Stimulated activated CD4-positive, alpha-beta T cell treated with anti-CD3 and anti-CD28 coated beads, Interleukin-1b, Interleukin-23, amount 100 ng/mL, for 4 hours (primary cell): Measurements from ENCODE around the gene ILF2.

Experiments used
- DNase-seq, 2 donors: peaks; one replicate each; pipeline ENCODE4 v3.0.0-alpha.2; 2020; ENCODE audit warnings: low read depth in 2 of 2

The ILF2 gene

GRCh38 chr1:153627715-153628626 lies 42.8 kb downstream of the ILF2 start, which contains the start of gene S100A1:
TSS of gene S100A1 (plus strand) at chr1:153628434. CDS start at chr1:153630522, 2,088 bp downstream.
- no peak for DNase-seq

- no peak for DNase-seq
These were observed 43.7 kb downstream of the ILF2 start, which contains the start of gene S100A13 for GRCh38 chr1:153626904-153627714. TSS of gene S100A13 (minus strand) at chr1:153627505. CDS start at chr1:153626472, 1,033 bp downstream.

GRCh38 chr1:153626477-153626903 lies 44.3 kb downstream of the ILF2 start:
- DNase-seq = no peak

GRCh38 chr1:153624965-153625611 lies 45.7 kb downstream of the ILF2 start:
- no peak for DNase-seq

GRCh38 chr1:153623101-153623500 lies 47.7 kb downstream of the ILF2 start:
- DNase-seq = no peak

GRCh38 chr1:153619171-153619570 lies 51.6 kb downstream of the ILF2 start:
- no peak for DNase-seq

GRCh38 chr1:153617663-153618062 lies 53.1 kb downstream of the ILF2 start:
- peak in 1 of 2 donors; percentile 63 for DNase-seq

GRCh38 chr1:153616917-153617311 lies 53.9 kb downstream of the ILF2 start:
- no peak for DNase-seq

- no peak for DNase-seq
These were observed 54.5 kb downstream of the ILF2 start, which contains the start of gene S100A14 for GRCh38 chr1:153616144-153616916. TSS of gene S100A14 (minus strand) at chr1:153616325. CDS start at chr1:153615858, 467 bp downstream.

GRCh38 chr1:153615406-153615805 lies 55.4 kb downstream of the ILF2 start:
- DNase-seq = no peak

GRCh38 chr1:153614906-153615305 lies 55.9 kb downstream of the ILF2 start:
- no peak for DNase-seq

- no peak for DNase-seq
These were observed 56.4 kb downstream of the ILF2 start for GRCh38 chr1:153614189-153614900.

GRCh38 chr1:153613406-153613805 lies 57.4 kb downstream of the ILF2 start:
- no peak for DNase-seq

GRCh38 chr1:153612755-153613331 lies 58.0 kb downstream of the ILF2 start, which contains the start of gene S100A16:
TSS of gene S100A16 (minus strand) at chr1:153613137. CDS start at chr1:153608151, 4,986 bp downstream.
- no peak for DNase-seq

- no peak for DNase-seq
These were observed 58.6 kb downstream of the ILF2 start for GRCh38 chr1:153612111-153612754.
